ENCODE data around the gene KCNJ1. TPM values are rescaled to one million over a fixed set of nuclear protein-coding genes. Genes with fewer than 3 reads are reported as not detected.

Gene KCNJ1
- total and polyA plus RNA-seq, 9 of the 15 experiments (the other 6 are each of a cell fraction or from before 2014, with no cell fraction given), result not detected

DNA sequence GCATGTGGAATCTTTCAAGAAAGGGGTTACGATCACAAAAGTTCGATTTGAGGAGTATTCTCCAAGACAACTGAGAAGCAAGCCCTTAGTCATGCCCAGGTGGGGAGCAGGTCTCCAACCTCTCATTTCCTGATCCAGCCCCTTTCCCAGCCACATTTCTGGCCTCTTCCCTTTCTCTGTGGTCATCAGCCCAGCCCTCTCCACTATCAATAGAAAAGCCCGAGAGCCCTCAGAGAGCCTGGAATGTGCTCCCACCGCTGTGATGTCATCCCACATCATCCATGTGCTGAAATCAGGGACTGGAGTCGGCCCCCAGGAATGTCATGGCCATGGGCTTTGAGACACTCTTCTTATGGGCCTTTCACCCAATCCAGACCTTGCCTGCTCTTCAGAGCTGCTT lies 62.6 kb downstream of the KCNJ1 start:
- Histone ChIP-seq H3K4me1 (replicated peaks in 1 of 2; ENCODE audit: control insufficient read depth in 2 of 2, insufficient read depth in 2 of 2, low read length in 2 of 2) (no peaks in the 10 kb centered on the region), H3K9me1 (ENCODE audit: control insufficient read depth, insufficient read depth, low read length) (peaks cover 2% of the 10 kb centered on the region), H2AFZ (ENCODE audit: low read depth, low read length) (no peak overlapping the region), H3K9ac (ENCODE audit: insufficient read depth in 1 of 2, low read depth in 2 of 2, low read length in 2 of 2) (no peak overlapping the region), H3K27me3 (ENCODE audit: control insufficient read depth in 2 of 2, insufficient read depth in 2 of 2, low read length in 2 of 2) (no peaks in the 10 kb centered on the region; a peak in 1 of 5 replicates), H3K27ac (ENCODE audit: extremely low read depth, low read depth, low read length) (no peak overlapping the region), H3K4me3 (no peak overlapping the region), H3K36me3 (ENCODE audit: control insufficient read depth, insufficient read depth, low read length) (no peaks in the 10 kb centered on the region), H4K20me1 (replicated peaks; ENCODE audit: control insufficient read depth, insufficient read depth, low read length) (no peaks in the 10 kb centered on the region), H3K79me2 (ENCODE audit: control insufficient read depth, insufficient read depth, low read length) (no peaks in the 10 kb centered on the region), H3K4me2 (ENCODE audit: insufficient read depth, low read length) (no peak overlapping the region), H3K9me3 (replicated peaks; ENCODE audit: control insufficient read depth, insufficient read depth, low read depth, low read length) (no peaks in the 10 kb centered on the region)
- WGBS (ENCODE audit: insufficient coverage, low coverage, missing lambda C conversion rate), result 0% methylated on average over 5 of the region's 5 CpGs
- ATAC-seq, result no peak
- in situ Hi-C loops (cut with MboI) (no loop called here), intact Hi-C loops (cut with micrococcal nuclease) (no loop called here)
- DNase-seq (ENCODE audit: extremely low read depth in 1 of 4, low spot score in 3 of 4), result no peak
- POLR2A ChIA-PET, result no interaction called here
- no peak for FAIRE-seq
- TF ChIP-seq SRSF7 (optimal IDR thresholded peaks at IDR 0.05; ENCODE audit: low read depth, low read length) (no peak), SP2 (IDR thresholded peaks at IDR 0.05; ENCODE audit: extremely low read depth, low read depth, low read length, poor library complexity, severe bottlenecking) (no peak), TCF7 (IDR thresholded peaks at IDR 0.05; ENCODE audit: borderline replicate concordance) (no peak), PCBP1 (IDR thresholded peaks at IDR 0.05; ENCODE audit: low read depth, low read length, poor library complexity, severe bottlenecking) (no peak), KDM1A (IDR thresholded peaks at IDR 0.05) (no peak), CBFB (CRISPR knock-in tag; IDR thresholded peaks at IDR 0.05) (no peak)
- TF ChIP-seq, protein P1, sequence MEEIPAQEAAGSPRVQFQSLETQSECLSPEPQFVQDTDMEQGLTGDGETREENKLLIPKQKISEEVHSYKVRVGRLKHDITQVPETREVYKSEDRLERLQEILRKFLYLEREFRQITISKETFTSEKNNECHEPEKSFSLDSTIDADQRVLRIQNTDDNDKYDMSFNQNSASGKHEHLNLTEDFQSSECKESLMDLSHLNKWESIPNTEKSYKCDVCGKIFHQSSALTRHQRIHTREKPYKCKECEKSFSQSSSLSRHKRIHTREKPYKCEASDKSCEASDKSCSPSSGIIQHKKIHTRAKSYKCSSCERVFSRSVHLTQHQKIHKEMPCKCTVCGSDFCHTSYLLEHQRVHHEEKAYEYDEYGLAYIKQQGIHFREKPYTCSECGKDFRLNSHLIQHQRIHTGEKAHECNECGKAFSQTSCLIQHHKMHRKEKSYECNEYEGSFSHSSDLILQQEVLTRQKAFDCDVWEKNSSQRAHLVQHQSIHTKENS (CRISPR knock-in tag; IDR thresholded peaks at IDR 0.05), result no peak
- CTCF ChIA-PET (ENCODE audit: low intra/inter-chr PET ratio), result no interaction called here
- no TSS peak for BruUV-seq (replicated peaks)
